HepG2 (cell line): ENCODE measurements around the gene HARBI1. TPM values are rescaled to one million over a fixed set of nuclear protein-coding genes. Genes with fewer than 3 reads are reported as not detected.

Experiments
- CENPX ChIP-seq: sonication (generic); formaldehyde crosslinking; IDR thresholded peaks from 2 replicates; pipeline ENCODE4 v1.9.0; 2021; ENCODE audit warnings: mild to moderate bottlenecking, missing genetic modification reagents, moderate library complexity
- CHCHD3 ChIP-seq: sonication (generic); formaldehyde crosslinking; IDR thresholded peaks from 2 replicates; pipeline ENCODE4 v1.8.0; 2022; ENCODE audit warnings: mild to moderate bottlenecking, missing genetic modification reagents, moderate library complexity
- FOXA1 ChIP-seq, 2 experiments: fragments of 450-650 bp in 1 of 2; sonication (generic) in 1 of 2; formaldehyde crosslinking in 1 of 2; IDR thresholded peaks; 2 replicates each; pipeline versions ENCODE4 v1.4.0 to v1.6.1; 2016 to 2020; ENCODE audit warnings: missing genetic modification reagents in 1 of 2
- FOXC1 ChIP-seq: sonication (generic); formaldehyde crosslinking; IDR thresholded peaks from 2 replicates; pipeline ENCODE4 v1.8.0; 2022; ENCODE audit warnings: mild to moderate bottlenecking, missing genetic modification reagents, borderline replicate concordance
- GABPB1 ChIP-seq: IDR thresholded peaks from 2 replicates; pipeline ENCODE4 v1.6.1; 2016; ENCODE audit warnings: mild to moderate bottlenecking, missing genetic modification reagents, moderate library complexity, missing compliant biosample characterization
- HOXA7 ChIP-seq: sonication (generic); formaldehyde crosslinking; IDR thresholded peaks from 2 replicates; pipeline ENCODE4 v1.8.1; 2022; ENCODE audit warnings: mild to moderate bottlenecking, missing genetic modification reagents, moderate library complexity
- KLF16 ChIP-seq, 2 experiments: sonication (generic) in 1 of 2; formaldehyde crosslinking in 1 of 2; IDR thresholded peaks; 2 replicates each; pipeline versions ENCODE4 v1.6.1 to v1.8.0; 2016 to 2023; ENCODE audit warnings: missing genetic modification reagents in 2 of 2, missing compliant biosample characterization in 1 of 2
- NR2F1 ChIP-seq, 2 experiments: fragments of 450-650 bp in 1 of 2; formaldehyde crosslinking in 1 of 2; IDR thresholded peaks; 2 replicates each; pipeline versions ENCODE4 v1.5.0 to v1.6.1; 2016 to 2020; ENCODE audit warnings: mild to moderate bottlenecking in 1 of 2, missing compliant biosample characterization in 1 of 2, missing genetic modification reagents in 1 of 2, moderate library complexity in 1 of 2
- RAD51 ChIP-seq: fragments of 450-650 bp; IDR thresholded peaks from 2 replicates; pipeline ENCODE4 v1.6.1; 2016; ENCODE audit warnings: borderline replicate concordance
- RXRB ChIP-seq: IDR thresholded peaks from 2 replicates; pipeline ENCODE4 v1.6.1; 2016; ENCODE audit warnings: borderline replicate concordance, missing genetic modification reagents, missing compliant biosample characterization
- SMAD3 ChIP-seq: sonication (generic); formaldehyde crosslinking; IDR thresholded peaks from 2 replicates; pipeline ENCODE4 v1.4.0; 2020; ENCODE audit warnings: missing genetic modification reagents
- SNAI1 ChIP-seq: sonication (generic); formaldehyde crosslinking; IDR thresholded peaks from 2 replicates; pipeline ENCODE4 v1.5.0; 2020; ENCODE audit warnings: mild to moderate bottlenecking, missing genetic modification reagents, borderline replicate concordance
- YEATS2 ChIP-seq: sonication (generic); formaldehyde crosslinking; IDR thresholded peaks from 2 replicates; pipeline ENCODE4 v1.4.0; 2020; ENCODE audit warnings: missing genetic modification reagents, borderline replicate concordance
- ZBTB1 ChIP-seq: sonication (generic); formaldehyde crosslinking; IDR thresholded peaks from 2 replicates; pipeline ENCODE4 v1.4.0; 2020; ENCODE audit warnings: missing genetic modification reagents, borderline replicate concordance
- ZFAT ChIP-seq: sonication (generic); formaldehyde crosslinking; conservative IDR thresholded peaks from 2 replicates; pipeline ENCODE4 v1.8.1; 2023; ENCODE audit warnings: missing genetic modification reagents, inconsistent platforms
- ZMYM2 ChIP-seq: sonication (generic); formaldehyde crosslinking; IDR thresholded peaks from 2 replicates; pipeline ENCODE4 v1.8.0; 2022; ENCODE audit warnings: mild to moderate bottlenecking, missing genetic modification reagents
- ZNF33B ChIP-seq: sonication (generic); formaldehyde crosslinking; IDR thresholded peaks from 2 replicates; pipeline ENCODE4 v1.5.1; 2020; ENCODE audit warnings: mild to moderate bottlenecking, missing genetic modification reagents
- ZNF7 ChIP-seq: IDR thresholded peaks from 2 replicates; pipeline ENCODE4 v1.6.1; 2016; ENCODE audit warnings: missing biosample characterization, missing genetic modification reagents
- ZNF749 ChIP-seq: sonication (generic); formaldehyde crosslinking; IDR thresholded peaks from 2 replicates; pipeline ENCODE4 v1.8.0; 2022; ENCODE audit warnings: mild to moderate bottlenecking, missing genetic modification reagents, moderate library complexity, borderline replicate concordance
- polyA plus RNA-seq, 8 experiments: library from polyadenylated mRNA; depleted of rRNA in 3 of 8; stranded (reverse) in 7 of 8; unstranded in 1 of 8; fragments of >200 nt; fragmentation: Illumina TruSeq in 4 of 8; extraction: Trizol in 4 of 8; gene quantifications; 2 replicates each; pipeline versions ENCODE4 v1.2.1 to v1.2.3, GENCODE V29; 2011 to 2016; ENCODE audit warnings: low read depth in 4 of 8, missing spikeins in 1 of 8, mixed read lengths in 1 of 8; ENCODE audit not compliant: insufficient read depth in 1 of 8
- total RNA-seq, 5 experiments: library from RNA; depleted of rRNA; stranded (reverse); fragments of >200 nt; fragmentation: Illumina TruSeq; extraction: Trizol; gene quantifications; 2 replicates each; pipeline ENCODE4 v1.2.3, GENCODE V29; 2016; ENCODE audit warnings: low read depth in 1 of 5
- TF ChIP-seq, protein P1 (sequence below): sonication (generic); formaldehyde crosslinking; IDR thresholded peaks from 2 replicates; pipeline ENCODE4 v1.4.0; 2020; ENCODE audit warnings: mild to moderate bottlenecking, missing genetic modification reagents
- TF ChIP-seq, protein P2 (sequence below): sonication (generic); formaldehyde crosslinking; IDR thresholded peaks from 2 replicates; pipeline ENCODE4 v1.8.1; 2023; ENCODE audit warnings: missing genetic modification reagents, mild to moderate bottlenecking, borderline replicate concordance
- TF ChIP-seq, protein P3 (sequence below): sonication (generic); formaldehyde crosslinking; conservative IDR thresholded peaks from 2 replicates; pipeline ENCODE4 v1.8.0; 2022; ENCODE audit warnings: mild to moderate bottlenecking, moderate library complexity, missing genetic modification reagents
- TF ChIP-seq, protein P4 (sequence below): sonication (generic); formaldehyde crosslinking; IDR thresholded peaks from 2 replicates; pipeline ENCODE4 v1.9.0; 2021; ENCODE audit warnings: missing genetic modification reagents, borderline replicate concordance
- TF ChIP-seq, protein P5 (sequence below): IDR thresholded peaks from 2 replicates; pipeline ENCODE4 v1.6.1; 2016; ENCODE audit warnings: missing genetic modification reagents, missing compliant biosample characterization

Gene HARBI1
- total and polyA plus RNA-seq, 2 of the 13 experiments (the other 11 are each of a cell fraction or from before 2014, with no cell fraction given) = 2.5 to 4.8 TPM

DNA sequence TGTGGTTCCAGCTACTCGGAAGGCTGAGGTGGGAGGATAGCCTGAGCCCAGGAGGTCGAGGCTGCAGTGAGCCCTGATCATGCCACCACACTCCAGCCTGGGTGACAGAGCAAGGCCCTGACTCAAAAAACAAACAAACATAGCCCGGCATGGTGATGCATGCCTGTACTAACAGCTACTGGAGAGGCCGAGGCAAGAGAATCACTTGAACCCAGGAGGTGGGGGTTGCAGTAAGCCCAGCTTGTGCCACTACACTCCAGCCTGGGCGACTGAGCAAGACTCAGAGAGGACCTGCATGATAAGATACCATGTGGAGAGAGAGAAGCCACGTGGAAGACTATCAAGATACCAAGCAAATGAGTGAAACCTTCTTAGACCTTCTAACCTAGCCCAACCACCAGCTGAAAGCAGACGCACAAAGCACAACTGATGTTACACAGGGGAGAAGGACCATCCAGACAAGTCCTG, 59.3 kb downstream of the HARBI1 start (continued):
- TF ChIP-seq, protein P1, sequence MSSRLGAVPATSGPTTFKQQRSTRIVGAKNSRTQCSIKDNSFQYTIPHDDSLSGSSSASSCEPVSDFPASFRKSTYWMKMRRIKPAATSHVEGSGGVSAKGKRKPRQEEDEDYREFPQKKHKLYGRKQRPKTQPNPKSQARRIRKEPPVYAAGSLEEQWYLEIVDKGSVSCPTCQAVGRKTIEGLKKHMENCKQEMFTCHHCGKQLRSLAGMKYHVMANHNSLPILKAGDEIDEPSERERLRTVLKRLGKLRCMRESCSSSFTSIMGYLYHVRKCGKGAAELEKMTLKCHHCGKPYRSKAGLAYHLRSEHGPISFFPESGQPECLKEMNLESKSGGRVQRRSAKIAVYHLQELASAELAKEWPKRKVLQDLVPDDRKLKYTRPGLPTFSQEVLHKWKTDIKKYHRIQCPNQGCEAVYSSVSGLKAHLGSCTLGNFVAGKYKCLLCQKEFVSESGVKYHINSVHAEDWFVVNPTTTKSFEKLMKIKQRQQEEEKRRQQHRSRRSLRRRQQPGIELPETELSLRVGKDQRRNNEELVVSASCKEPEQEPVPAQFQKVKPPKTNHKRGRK = no peak
- no peak for TF ChIP-seq NR2F1 (CRISPR knock-in tag; IDR thresholded peaks at IDR 0.05)
- 0 out of 2 replicates have a peak, but pooled peaks have one; percentile 40 for TF ChIP-seq SMAD3 (CRISPR knock-in tag)
- TF ChIP-seq YEATS2 (CRISPR knock-in tag) = no peak
- peak; percentile 31; the same call in 1 of the 2 replicates for TF ChIP-seq GABPB1 (CRISPR knock-in tag)
- no peak for TF ChIP-seq RAD51
- TF ChIP-seq HOXA7 = no peak
- TF ChIP-seq ZMYM2 (CRISPR knock-in tag) = no peak
- no peak for TF ChIP-seq ZFAT (CRISPR knock-in tag)
- TF ChIP-seq ZNF749 = 0 out of 2 replicates have a peak, but pooled peaks have one; percentile 41
- TF ChIP-seq ZNF33B (CRISPR knock-in tag) = no peak
- TF ChIP-seq SNAI1 (CRISPR knock-in tag) = no peak
- TF ChIP-seq ZNF7 (CRISPR knock-in tag) = peak; percentile 20; the same call in 1 of the 2 replicates
- TF ChIP-seq, protein P2, sequence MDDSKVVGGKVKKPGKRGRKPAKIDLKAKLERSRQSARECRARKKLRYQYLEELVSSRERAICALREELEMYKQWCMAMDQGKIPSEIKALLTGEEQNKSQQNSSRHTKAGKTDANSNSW (CRISPR knock-in tag) = no peak
- TF ChIP-seq FOXC1 (CRISPR knock-in tag) = no peak
- TF ChIP-seq, protein P3, sequence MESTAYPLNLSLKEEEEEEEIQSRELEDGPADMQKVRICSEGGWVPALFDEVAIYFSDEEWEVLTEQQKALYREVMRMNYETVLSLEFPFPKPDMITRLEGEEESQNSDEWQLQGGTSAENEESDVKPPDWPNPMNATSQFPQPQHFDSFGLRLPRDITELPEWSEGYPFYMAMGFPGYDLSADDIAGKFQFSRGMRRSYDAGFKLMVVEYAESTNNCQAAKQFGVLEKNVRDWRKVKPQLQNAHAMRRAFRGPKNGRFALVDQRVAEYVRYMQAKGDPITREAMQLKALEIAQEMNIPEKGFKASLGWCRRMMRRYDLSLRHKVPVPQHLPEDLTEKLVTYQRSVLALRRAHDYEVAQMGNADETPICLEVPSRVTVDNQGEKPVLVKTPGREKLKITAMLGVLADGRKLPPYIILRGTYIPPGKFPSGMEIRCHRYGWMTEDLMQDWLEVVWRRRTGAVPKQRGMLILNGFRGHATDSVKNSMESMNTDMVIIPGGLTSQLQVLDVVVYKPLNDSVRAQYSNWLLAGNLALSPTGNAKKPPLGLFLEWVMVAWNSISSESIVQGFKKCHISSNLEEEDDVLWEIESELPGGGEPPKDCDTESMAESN = no peak
- TF ChIP-seq, protein P4, sequence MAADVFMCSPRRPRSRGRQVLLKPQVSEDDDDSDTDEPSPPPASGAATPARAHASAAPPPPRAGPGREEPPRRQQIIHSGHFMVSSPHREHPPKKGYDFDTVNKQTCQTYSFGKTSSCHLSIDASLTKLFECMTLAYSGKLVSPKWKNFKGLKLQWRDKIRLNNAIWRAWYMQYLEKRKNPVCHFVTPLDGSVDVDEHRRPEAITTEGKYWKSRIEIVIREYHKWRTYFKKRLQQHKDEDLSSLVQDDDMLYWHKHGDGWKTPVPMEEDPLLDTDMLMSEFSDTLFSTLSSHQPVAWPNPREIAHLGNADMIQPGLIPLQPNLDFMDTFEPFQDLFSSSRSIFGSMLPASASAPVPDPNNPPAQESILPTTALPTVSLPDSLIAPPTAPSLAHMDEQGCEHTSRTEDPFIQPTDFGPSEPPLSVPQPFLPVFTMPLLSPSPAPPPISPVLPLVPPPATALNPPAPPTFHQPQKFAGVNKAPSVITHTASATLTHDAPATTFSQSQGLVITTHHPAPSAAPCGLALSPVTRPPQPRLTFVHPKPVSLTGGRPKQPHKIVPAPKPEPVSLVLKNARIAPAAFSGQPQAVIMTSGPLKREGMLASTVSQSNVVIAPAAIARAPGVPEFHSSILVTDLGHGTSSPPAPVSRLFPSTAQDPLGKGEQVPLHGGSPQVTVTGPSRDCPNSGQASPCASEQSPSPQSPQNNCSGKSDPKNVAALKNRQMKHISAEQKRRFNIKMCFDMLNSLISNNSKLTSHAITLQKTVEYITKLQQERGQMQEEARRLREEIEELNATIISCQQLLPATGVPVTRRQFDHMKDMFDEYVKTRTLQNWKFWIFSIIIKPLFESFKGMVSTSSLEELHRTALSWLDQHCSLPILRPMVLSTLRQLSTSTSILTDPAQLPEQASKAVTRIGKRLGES (CRISPR knock-in tag) = no peak
- TF ChIP-seq, protein P5, sequence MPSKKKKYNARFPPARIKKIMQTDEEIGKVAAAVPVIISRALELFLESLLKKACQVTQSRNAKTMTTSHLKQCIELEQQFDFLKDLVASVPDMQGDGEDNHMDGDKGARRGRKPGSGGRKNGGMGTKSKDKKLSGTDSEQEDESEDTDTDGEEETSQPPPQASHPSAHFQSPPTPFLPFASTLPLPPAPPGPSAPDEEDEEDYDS = peak; percentile 34; the same call in 1 of the 2 replicates
- no peak for TF ChIP-seq CENPX
- no peak for TF ChIP-seq CHCHD3
- no peak for TF ChIP-seq ZBTB1 (CRISPR knock-in tag)
- peak; percentile 66 for TF ChIP-seq RXRB (CRISPR knock-in tag)
- TF ChIP-seq FOXA1 (IDR thresholded peaks at IDR 0.05) = no peak
- 0 out of 2 replicates have a peak, but pooled peaks have one; percentile 47 for TF ChIP-seq FOXA1 (CRISPR knock-in tag; IDR thresholded peaks at IDR 0.05)
- no peak for TF ChIP-seq KLF16 (CRISPR knock-in tag; IDR thresholded peaks at IDR 0.05)
